K562 (cell line): Measurements from ENCODE around the gene POLR2H. TPM values are rescaled to one million over a fixed set of nuclear protein-coding genes. Genes with fewer than 3 reads are reported as not detected.
A peak's percentile ranks its signal among the peaks of the same experiment; 100 is the strongest.

Experiments used
- FOXJ3 ChIP-seq: sonication (generic); formaldehyde crosslinking; IDR thresholded peaks from 2 replicates; pipeline ENCODE4 v1.4.0; 2020; ENCODE audit warnings: mild to moderate bottlenecking, missing genetic modification reagents
- MYBL2 ChIP-seq, 2 experiments: fragments of 450-650 bp in 1 of 2; sonication (generic) in 1 of 2; formaldehyde crosslinking in 1 of 2; IDR thresholded peaks; 2 replicates each; pipeline versions ENCODE4 v1.6.1 to v1.8.1; 2017 to 2022; ENCODE audit warnings: borderline replicate concordance in 1 of 2, inconsistent platforms in 1 of 2, low read depth in 1 of 2, mild to moderate bottlenecking in 1 of 2, missing genetic modification reagents in 1 of 2, moderate library complexity in 1 of 2
- RBM25 ChIP-seq: fragments of 200-400 bp; formaldehyde crosslinking; IDR thresholded peaks from 2 replicates; pipeline ENCODE4 v1.6.1; 2018; ENCODE audit warnings: low read length, low read depth, moderate library complexity; ENCODE audit not compliant: severe bottlenecking
- SMAD2 ChIP-seq: fragments of 150-350 bp; IDR thresholded peaks from 2 replicates; pipeline ENCODE4 v1.6.1; 2014; ENCODE audit warnings: low read depth, mild to moderate bottlenecking, low read length
- U2AF2 ChIP-seq: fragments of 200-400 bp; formaldehyde crosslinking; optimal IDR thresholded peaks from 2 replicates; pipeline ENCODE3; 2017; ENCODE audit warnings: low read depth, mild to moderate bottlenecking, low read length
- ZBTB17 ChIP-seq: fragments of 450-650 bp; formaldehyde crosslinking; IDR thresholded peaks from 2 replicates; pipeline ENCODE4 v1.4.0; 2020; ENCODE audit warnings: mild to moderate bottlenecking
- ZNF583 ChIP-seq: fragments of 250-450 bp; sonication (Bioruptor Pico); IDR thresholded peaks from 2 replicates; pipeline ENCODE4 v1.4.0; 2020
- polyA plus RNA-seq, 8 experiments: library from polyadenylated mRNA; depleted of rRNA in 4 of 8; stranded (reverse) in 5 of 8; unstranded in 3 of 8; fragments of >200 nt; fragmentation: Nextera tagmentation in 2 of 8; fragmentation: Illumina TruSeq in 1 of 8; extraction: Ambion mirVana in 2 of 8; extraction: Trizol in 1 of 8; gene quantifications; 2 replicates each; pipeline versions ENCODE4 v1.2.1 to v1.2.3, GENCODE V29; 2011 to 2014; ENCODE audit warnings: inconsistent platforms in 1 of 8, missing spikeins in 1 of 8
- total RNA-seq, 7 experiments: library from RNA; depleted of rRNA in 6 of 7; stranded (reverse); fragments of >200 nt in 6 of 7; fragmentation: Illumina TruSeq in 2 of 7; extraction: Trizol in 2 of 7; gene quantifications; 2 replicates each; pipeline versions ENCODE4 v1.2.1 to v1.2.3, GENCODE V29; 2011 to 2021; ENCODE audit warnings: low replicate concordance in 1 of 7
- TF ChIP-seq, protein P1 (sequence below): IDR thresholded peaks from 2 replicates; pipeline ENCODE4 v1.6.1; 2011; ENCODE audit warnings: borderline replicate concordance, low read depth, mild to moderate bottlenecking, moderate library complexity, low read length; ENCODE audit not compliant: insufficient read depth, poor library complexity, severe bottlenecking
- TF ChIP-seq, protein P2 (sequence below), 2 experiments: fragments of 450-650 bp; IDR thresholded peaks; 2 replicates each; pipeline ENCODE4 v1.6.1; 2016; ENCODE audit warnings: mild to moderate bottlenecking in 2 of 2, borderline replicate concordance in 1 of 2, low read depth in 1 of 2, moderate library complexity in 1 of 2
- TF ChIP-seq, protein P3 (sequence below): fragments of 150-350 bp; IDR thresholded peaks from 2 replicates; pipeline ENCODE4 v1.6.1; 2014; ENCODE audit warnings: low read depth, mild to moderate bottlenecking, low read length, borderline replicate concordance

Gene POLR2H
- total and polyA plus RNA-seq, 9 of the 15 experiments (the other 6 are each of a cell fraction or from before 2014, with no cell fraction given), result 128 to 512 (median 220) TPM

GRCh38 chr3:184362668-184363546 is 1.4 kb downstream of the POLR2H start (continued):
- TF ChIP-seq, protein P1, sequence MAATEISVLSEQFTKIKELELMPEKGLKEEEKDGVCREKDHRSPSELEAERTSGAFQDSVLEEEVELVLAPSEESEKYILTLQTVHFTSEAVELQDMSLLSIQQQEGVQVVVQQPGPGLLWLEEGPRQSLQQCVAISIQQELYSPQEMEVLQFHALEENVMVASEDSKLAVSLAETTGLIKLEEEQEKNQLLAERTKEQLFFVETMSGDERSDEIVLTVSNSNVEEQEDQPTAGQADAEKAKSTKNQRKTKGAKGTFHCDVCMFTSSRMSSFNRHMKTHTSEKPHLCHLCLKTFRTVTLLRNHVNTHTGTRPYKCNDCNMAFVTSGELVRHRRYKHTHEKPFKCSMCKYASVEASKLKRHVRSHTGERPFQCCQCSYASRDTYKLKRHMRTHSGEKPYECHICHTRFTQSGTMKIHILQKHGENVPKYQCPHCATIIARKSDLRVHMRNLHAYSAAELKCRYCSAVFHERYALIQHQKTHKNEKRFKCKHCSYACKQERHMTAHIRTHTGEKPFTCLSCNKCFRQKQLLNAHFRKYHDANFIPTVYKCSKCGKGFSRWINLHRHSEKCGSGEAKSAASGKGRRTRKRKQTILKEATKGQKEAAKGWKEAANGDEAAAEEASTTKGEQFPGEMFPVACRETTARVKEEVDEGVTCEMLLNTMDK, result peak; percentile 91
- TF ChIP-seq RBM25 (no peak), MYBL2 (IDR thresholded peaks at IDR 0.05; ENCODE audit: low read depth) (no peak), MYBL2 (CRISPR knock-in tag; IDR thresholded peaks at IDR 0.05; ENCODE audit: borderline replicate concordance) (no peak), FOXJ3 (no peak), U2AF2 (no peak), ZNF583 (CRISPR knock-in tag) (no peak; the same call in 1 of the 2 replicates), SMAD2 (no peak), ZBTB17 (CRISPR knock-in tag) (peak; percentile 70; the same call in 1 of the 2 replicates)
- TF ChIP-seq, protein P2, sequence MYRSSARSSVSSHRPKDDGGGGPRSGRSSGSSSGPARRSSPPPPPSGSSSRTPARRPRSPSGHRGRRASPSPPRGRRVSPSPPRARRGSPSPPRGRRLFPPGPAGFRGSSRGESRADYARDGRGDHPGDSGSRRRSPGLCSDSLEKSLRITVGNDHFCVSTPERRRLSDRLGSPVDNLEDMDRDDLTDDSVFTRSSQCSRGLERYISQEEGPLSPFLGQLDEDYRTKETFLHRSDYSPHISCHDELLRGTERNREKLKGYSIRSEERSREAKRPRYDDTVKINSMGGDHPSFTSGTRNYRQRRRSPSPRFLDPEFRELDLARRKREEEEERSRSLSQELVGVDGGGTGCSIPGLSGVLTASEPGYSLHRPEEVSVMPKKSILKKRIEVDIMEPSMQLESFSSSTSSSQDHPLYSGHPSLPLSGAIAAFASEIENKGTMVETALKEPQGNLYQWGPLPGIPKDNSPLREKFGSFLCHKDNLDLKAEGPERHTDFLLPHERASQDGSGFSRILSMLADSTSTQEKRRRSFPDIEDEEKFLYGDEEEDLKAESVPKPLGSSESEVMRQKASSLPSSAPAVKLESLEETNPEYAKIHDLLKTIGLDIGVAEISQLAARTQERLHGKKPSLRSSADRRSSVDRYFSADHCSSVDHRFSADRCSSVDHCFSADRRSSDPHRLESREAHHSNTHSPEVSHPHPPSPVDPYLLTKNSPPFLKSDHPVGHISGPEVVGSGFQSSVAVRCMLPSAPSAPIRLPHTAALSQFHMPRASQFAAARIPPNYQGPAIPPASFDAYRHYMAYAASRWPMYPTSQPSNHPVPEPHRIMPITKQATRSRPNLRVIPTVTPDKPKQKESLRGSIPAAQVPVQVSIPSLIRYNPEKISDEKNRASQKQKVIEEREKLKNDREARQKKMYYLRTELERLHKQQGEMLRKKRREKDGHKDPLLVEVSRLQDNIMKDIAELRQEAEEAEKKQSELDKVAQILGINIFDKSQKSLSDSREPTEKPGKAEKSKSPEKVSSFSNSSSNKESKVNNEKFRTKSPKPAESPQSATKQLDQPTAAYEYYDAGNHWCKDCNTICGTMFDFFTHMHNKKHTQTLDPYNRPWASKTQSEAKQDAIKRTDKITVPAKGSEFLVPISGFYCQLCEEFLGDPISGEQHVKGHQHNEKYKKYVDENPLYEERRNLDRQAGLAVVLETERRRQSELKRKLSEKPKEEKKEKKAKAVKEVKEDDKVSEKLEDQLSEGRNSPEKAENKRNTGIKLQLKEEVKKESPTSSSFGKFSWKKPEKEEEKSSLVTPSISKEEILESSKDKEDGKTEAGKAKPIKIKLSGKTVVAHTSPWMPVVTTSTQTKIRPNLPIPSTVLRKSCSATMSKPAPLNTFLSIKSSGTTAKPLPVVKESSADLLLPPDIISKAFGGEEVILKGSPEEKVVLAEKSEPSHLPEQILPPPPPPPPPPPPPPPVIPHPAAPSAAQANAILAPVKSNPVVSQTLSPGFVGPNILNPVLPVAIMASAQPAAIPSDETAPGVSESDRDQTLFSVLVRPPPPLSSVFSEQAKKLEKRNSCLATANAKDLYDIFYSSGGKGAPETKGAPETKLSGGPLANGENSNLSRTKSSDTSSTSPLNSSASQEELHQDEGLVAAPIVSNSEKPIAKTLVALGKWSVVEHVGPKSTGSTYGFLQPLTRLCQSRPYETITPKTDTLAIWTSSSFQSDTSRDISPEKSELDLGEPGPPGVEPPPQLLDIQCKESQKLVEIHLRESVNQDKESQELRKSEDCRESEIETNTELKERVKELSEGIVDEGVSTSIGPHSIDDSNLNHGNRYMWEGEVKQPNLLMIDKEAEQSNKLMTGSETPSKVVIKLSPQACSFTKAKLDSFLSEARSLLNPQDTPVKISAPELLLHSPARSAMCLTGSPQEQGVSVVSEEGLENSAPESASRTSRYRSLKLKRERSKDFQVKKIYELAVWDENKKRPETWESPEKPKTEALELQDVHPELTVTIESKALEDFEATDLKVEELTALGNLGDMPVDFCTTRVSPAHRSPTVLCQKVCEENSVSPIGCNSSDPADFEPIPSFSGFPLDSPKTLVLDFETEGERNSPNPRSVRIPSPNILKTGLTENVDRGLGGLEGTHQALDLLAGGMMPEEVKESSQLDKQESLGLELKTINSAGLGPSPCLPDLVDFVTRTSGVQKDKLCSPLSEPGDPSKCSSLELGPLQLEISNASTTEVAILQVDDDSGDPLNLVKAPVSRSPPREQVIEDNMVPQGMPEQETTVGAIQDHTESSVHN (IDR thresholded peaks at IDR 0.05; ENCODE audit: borderline replicate concordance in 1 of 2, low read depth in 1 of 2), result no peak
- TF ChIP-seq, protein P3, sequence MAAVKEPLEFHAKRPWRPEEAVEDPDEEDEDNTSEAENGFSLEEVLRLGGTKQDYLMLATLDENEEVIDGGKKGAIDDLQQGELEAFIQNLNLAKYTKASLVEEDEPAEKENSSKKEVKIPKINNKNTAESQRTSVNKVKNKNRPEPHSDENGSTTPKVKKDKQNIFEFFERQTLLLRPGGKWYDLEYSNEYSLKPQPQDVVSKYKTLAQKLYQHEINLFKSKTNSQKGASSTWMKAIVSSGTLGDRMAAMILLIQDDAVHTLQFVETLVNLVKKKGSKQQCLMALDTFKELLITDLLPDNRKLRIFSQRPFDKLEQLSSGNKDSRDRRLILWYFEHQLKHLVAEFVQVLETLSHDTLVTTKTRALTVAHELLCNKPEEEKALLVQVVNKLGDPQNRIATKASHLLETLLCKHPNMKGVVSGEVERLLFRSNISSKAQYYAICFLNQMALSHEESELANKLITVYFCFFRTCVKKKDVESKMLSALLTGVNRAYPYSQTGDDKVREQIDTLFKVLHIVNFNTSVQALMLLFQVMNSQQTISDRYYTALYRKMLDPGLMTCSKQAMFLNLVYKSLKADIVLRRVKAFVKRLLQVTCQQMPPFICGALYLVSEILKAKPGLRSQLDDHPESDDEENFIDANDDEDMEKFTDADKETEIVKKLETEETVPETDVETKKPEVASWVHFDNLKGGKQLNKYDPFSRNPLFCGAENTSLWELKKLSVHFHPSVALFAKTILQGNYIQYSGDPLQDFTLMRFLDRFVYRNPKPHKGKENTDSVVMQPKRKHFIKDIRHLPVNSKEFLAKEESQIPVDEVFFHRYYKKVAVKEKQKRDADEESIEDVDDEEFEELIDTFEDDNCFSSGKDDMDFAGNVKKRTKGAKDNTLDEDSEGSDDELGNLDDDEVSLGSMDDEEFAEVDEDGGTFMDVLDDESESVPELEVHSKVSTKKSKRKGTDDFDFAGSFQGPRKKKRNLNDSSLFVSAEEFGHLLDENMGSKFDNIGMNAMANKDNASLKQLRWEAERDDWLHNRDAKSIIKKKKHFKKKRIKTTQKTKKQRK, result no peak
